ENCODE data around the gene ANKRD63. TPM values are rescaled to one million over a fixed set of nuclear protein-coding genes. Genes with fewer than 3 reads are reported as not detected.

Gene ANKRD63
- total RNA-seq = not detected

- WGBS, 2 donors = 3% methylated on average over 76 of the region's 76 CpGs; no CpG with 5 or more reads in 1 of the 2 donors
- H3K4me3 ChIP-seq = peak within 1 kb of the TSS; percentile 5 to 21
- H3K27ac ChIP-seq = no peak within 1 kb of the TSS
- H3K27me3 ChIP-seq = peaks cover 0 to 23% of the 10 kb centered on the region in 2 donors
- TF ChIP-seq, protein P1, sequence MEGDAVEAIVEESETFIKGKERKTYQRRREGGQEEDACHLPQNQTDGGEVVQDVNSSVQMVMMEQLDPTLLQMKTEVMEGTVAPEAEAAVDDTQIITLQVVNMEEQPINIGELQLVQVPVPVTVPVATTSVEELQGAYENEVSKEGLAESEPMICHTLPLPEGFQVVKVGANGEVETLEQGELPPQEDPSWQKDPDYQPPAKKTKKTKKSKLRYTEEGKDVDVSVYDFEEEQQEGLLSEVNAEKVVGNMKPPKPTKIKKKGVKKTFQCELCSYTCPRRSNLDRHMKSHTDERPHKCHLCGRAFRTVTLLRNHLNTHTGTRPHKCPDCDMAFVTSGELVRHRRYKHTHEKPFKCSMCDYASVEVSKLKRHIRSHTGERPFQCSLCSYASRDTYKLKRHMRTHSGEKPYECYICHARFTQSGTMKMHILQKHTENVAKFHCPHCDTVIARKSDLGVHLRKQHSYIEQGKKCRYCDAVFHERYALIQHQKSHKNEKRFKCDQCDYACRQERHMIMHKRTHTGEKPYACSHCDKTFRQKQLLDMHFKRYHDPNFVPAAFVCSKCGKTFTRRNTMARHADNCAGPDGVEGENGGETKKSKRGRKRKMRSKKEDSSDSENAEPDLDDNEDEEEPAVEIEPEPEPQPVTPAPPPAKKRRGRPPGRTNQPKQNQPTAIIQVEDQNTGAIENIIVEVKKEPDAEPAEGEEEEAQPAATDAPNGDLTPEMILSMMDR (IDR thresholded peaks at IDR 0.05) = no peak
- no peak for TF ChIP-seq POLR2A (IDR thresholded peaks at IDR 0.05)
- no peaks in the 10 kb centered on the region for H3K9me3 ChIP-seq
- H3K4me1 ChIP-seq = peaks cover 30% of the 10 kb centered on the region
- intact Hi-C loops (cut with DNase I) = loop anchor here (5.0 kb wide), 1 partner anchor 139 kb away; no protein-coding TSS in a partner anchor
- H3K36me3 ChIP-seq (replicated peaks in 1 of 2; ENCODE audit: insufficient read depth in 1 of 2, low read depth in 2 of 2) = no peaks in the 10 kb centered on the region
- DNase-seq = peak in 1 of 4 donors; percentile 48
- peak; percentile 23 for ATAC-seq
Measured at GRCh38 chr15:40282869-40283614, at the start of gene ANKRD63. Gene ANKRD63, minus strand, starts transcription at chr15:40283064. Its CDS starts 478 bp downstream, at chr15:40282586.

DNA sequence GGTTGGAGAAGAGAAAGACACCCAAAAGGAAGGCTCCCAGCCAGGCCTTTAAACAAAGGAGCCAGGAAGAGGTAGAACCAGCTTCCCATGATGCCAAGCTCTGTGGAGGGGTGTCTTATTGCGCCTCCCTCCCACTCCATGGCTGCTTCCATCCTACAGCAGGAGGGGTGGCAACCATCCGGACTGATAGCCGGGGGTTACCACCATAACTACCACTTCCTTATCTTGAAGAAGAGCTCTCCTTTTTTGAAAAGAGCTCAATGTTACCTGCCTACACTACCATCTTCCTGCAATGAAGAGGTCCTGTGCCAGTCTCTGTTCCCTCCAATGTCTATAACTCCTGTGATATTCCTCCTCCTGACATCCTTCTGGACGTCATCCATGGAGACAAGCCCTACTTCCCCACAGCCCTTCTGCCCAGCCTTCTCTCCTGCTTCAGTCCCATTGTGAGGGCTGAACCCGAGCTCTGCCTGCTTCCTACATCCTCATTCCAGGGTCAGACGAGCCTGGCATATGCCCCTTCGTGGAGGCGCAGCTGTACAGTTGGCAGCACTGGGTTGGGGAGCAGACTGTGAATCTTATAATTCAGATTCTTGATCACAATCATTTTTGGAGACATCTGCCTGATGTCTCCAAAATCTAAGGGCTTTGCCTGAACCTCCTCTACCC, 49.4 kb upstream of the ANKRD63 start:
- H3K4me1 ChIP-seq = peaks cover 54% of the 10 kb centered on the region
- DNase-seq (no peak), ATAC-seq (no peak)
- H3K9me3 ChIP-seq = no peaks in the 10 kb centered on the region
- H3K27me3 ChIP-seq = no peaks in the 10 kb centered on the region
- H3K36me3 ChIP-seq (replicated peaks in 1 of 2; ENCODE audit: insufficient read depth in 1 of 2, low read depth in 2 of 2) = no peaks in the 10 kb centered on the region
- intact Hi-C loops (cut with DNase I) = no loop called here
- no peak overlapping the region for H3K4me3 ChIP-seq
- H3K27ac ChIP-seq = peak overlapping the region in 2 of 4 donors; percentile 19 to 21
- 68 to 82% methylated on average over 8 of the region's 8 CpGs for WGBS, 2 donors
- TF ChIP-seq POLR2A (IDR thresholded peaks at IDR 0.05) = no peak
- TF ChIP-seq, protein P1 (IDR thresholded peaks at IDR 0.05) = no peak

DNA sequence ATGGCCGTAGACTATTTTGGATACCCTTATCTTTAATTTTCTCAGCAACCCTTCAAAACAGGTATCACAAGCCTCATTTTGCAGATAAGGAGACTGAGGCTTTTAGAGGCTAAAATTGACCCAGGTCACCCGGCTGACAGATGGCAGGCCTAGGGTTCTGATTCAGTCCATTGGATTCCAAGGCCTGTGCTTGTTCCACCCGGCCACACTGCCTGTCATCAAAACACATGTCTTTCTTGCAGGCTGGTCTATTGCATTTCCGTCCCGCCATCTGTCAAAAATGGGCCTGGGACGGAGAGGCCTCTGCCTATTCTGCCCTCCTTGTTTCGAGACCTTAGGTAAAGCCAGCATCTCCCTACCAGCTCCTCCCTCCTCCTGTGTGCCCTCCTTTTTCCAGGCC, 48.8 kb upstream of the ANKRD63 start:
- 84 to 86% methylated on average over 7 of the region's 7 CpGs for WGBS, 2 donors

GRCh38 chr15:40331026-40331425, 48.2 kb upstream of the ANKRD63 start:
- WGBS, 2 donors = 87 to 88% methylated on average over 7 of the region's 7 CpGs
- peaks cover 52% of the 10 kb centered on the region for H3K4me1 ChIP-seq
- H3K27ac ChIP-seq = peak overlapping the region in 1 of 4 donors; percentile 47

More for the DNA sequence above, 48.8 kb upstream of the ANKRD63 start:
- TF ChIP-seq POLR2A (IDR thresholded peaks at IDR 0.05) = no peak
- TF ChIP-seq, protein P1 (IDR thresholded peaks at IDR 0.05) = no peak
- Histone ChIP-seq H3K27me3 (no peaks in the 10 kb centered on the region), H3K36me3 (replicated peaks in 1 of 2; ENCODE audit: insufficient read depth in 1 of 2, low read depth in 2 of 2) (no peaks in the 10 kb centered on the region), H3K27ac (no peak overlapping the region), H3K9me3 (no peaks in the 10 kb centered on the region), H3K4me1 (peaks cover 54% of the 10 kb centered on the region), H3K4me3 (no peak overlapping the region)
- intact Hi-C loops (cut with DNase I) = no loop called here
- ATAC-seq (no peak), DNase-seq (no peak)

More at GRCh38 chr15:40331026-40331425, 48.2 kb upstream of the ANKRD63 start:
- no peaks in the 10 kb centered on the region for H3K27me3 ChIP-seq
- no peaks in the 10 kb centered on the region for H3K36me3 ChIP-seq (replicated peaks in 1 of 2; ENCODE audit: insufficient read depth in 1 of 2, low read depth in 2 of 2)
- intact Hi-C loops (cut with DNase I) = no loop called here
- no peaks in the 10 kb centered on the region for H3K9me3 ChIP-seq
- DNase-seq = no peak
- no peak for ATAC-seq
- TF ChIP-seq POLR2A (IDR thresholded peaks at IDR 0.05) = no peak
- TF ChIP-seq, protein P1 (IDR thresholded peaks at IDR 0.05) = no peak
- no peak overlapping the region for H3K4me3 ChIP-seq
